AG09319 (cell line): ENCODE data around the gene RPS5.

Experiments
- DNase-seq: peaks from one replicate; pipeline ENCODE4 v3.0.0-alpha.2; 2010; ENCODE audit warnings: low read depth; ENCODE audit errors: extremely low read depth
- CTCF ChIP-seq: IDR thresholded peaks from 2 replicates; pipeline ENCODE4 v1.5.1; 2011; ENCODE audit warnings: low read depth, mild to moderate bottlenecking, inconsistent platforms, low read length, moderate library complexity

The RPS5 gene

GRCh38 chr19:58350001-58350861 is 36.8 kb upstream of the RPS5 start:
- TF ChIP-seq CTCF, result no peak
- no peak for DNase-seq

- TF ChIP-seq CTCF, result no peak
- no peak for DNase-seq
These were observed 36.1 kb upstream of the RPS5 start for GRCh38 chr19:58350871-58351557.

GRCh38 chr19:58351558-58351878 is 35.6 kb upstream of the RPS5 start:
- TF ChIP-seq CTCF, result no peak
- DNase-seq, result no peak

- no peak for TF ChIP-seq CTCF
- no peak for DNase-seq
These were observed 34.9 kb upstream of the RPS5 start for GRCh38 chr19:58351990-58352755.

- DNase-seq, result no peak
- no peak for TF ChIP-seq CTCF
These were observed 34.1 kb upstream of the RPS5 start, which contains the start of gene A1BG for GRCh38 chr19:58352760-58353671. TSS of gene A1BG (minus strand) at chr19:58353492. CDS start at chr19:58353437, 55 bp downstream.

- TF ChIP-seq CTCF, result no peak
- DNase-seq, result no peak
These were observed 33.2 kb upstream of the RPS5 start for GRCh38 chr19:58353717-58354477.
